Osteocyte (in vitro differentiated cells): ENCODE data around the gene SLC6A17. TPM values are rescaled to one million over a fixed set of nuclear protein-coding genes. Genes with fewer than 3 reads are reported as not detected.

Source experiments
- DNase-seq: peaks from one replicate; pipeline ENCODE4 v3.0.0; 2021; ENCODE audit warnings: mixed read lengths; ENCODE audit not compliant: unreplicated experiment; ENCODE audit errors: extremely low spot score
- H3K27ac Mint-ChIP-seq: one replicate; pipeline ENCODE4 v1.8.0; 2021; ENCODE audit warnings: mild to moderate bottlenecking, mixed read lengths; ENCODE audit not compliant: unreplicated experiment
- H3K27me3 Mint-ChIP-seq: one replicate; pipeline ENCODE4 v1.8.0; 2021; ENCODE audit warnings: mixed read lengths; ENCODE audit not compliant: unreplicated experiment
- H3K36me3 Mint-ChIP-seq: one replicate; pipeline ENCODE4 v1.8.0; 2021; ENCODE audit warnings: mixed read lengths; ENCODE audit not compliant: unreplicated experiment
- H3K4me1 Mint-ChIP-seq: one replicate; pipeline ENCODE4 v1.8.0; 2021; ENCODE audit warnings: mixed read lengths; ENCODE audit not compliant: unreplicated experiment
- H3K4me3 Mint-ChIP-seq: one replicate; pipeline ENCODE4 v1.8.0; 2021; ENCODE audit warnings: mild to moderate bottlenecking, moderate library complexity, mixed read lengths; ENCODE audit not compliant: unreplicated experiment
- H3K9me3 Mint-ChIP-seq: one replicate; pipeline ENCODE4 v1.8.0; 2021; ENCODE audit warnings: mixed read lengths; ENCODE audit not compliant: unreplicated experiment
- CTCF ChIP-seq: fragments of 200-600 bp; sonication (generic); IDR thresholded peaks from 2 replicates; pipeline ENCODE4 v1.5.0; 2021; ENCODE audit warnings: antibody characterized with exemption, mild to moderate bottlenecking, moderate library complexity
- total RNA-seq: library from RNA; stranded (reverse); gene quantifications from 2 replicates; pipeline ENCODE4 v1.2.1, GENCODE V29; 2021

The SLC6A17 gene
- total RNA-seq, 1 donor from 2014 or later: 1.6 TPM

GRCh38 chr1:110114784-110115183, 35.5 kb upstream of the SLC6A17 start:
- no peaks in the 10 kb centered on the region for H3K36me3 Mint-ChIP-seq
- H3K9me3 Mint-ChIP-seq: no peaks in the 10 kb centered on the region
- no peak for TF ChIP-seq CTCF
- no peak for DNase-seq
- no peak overlapping the region for H3K4me3 Mint-ChIP-seq
- H3K4me1 Mint-ChIP-seq: peaks cover 4% of the 10 kb centered on the region
- peaks cover 47% of the 10 kb centered on the region for H3K27me3 Mint-ChIP-seq
- no peak overlapping the region for H3K27ac Mint-ChIP-seq

GRCh38 chr1:110118636-110119396, 31.5 kb upstream of the SLC6A17 start:
- DNase-seq: no peak
- no peak overlapping the region for H3K27ac Mint-ChIP-seq
- H3K27me3 Mint-ChIP-seq: peaks cover 27% of the 10 kb centered on the region
- no peak for TF ChIP-seq CTCF
- no peaks in the 10 kb centered on the region for H3K36me3 Mint-ChIP-seq
- H3K4me1 Mint-ChIP-seq: peaks cover 1% of the 10 kb centered on the region
- H3K4me3 Mint-ChIP-seq: no peak overlapping the region
- peaks cover 5% of the 10 kb centered on the region for H3K9me3 Mint-ChIP-seq

- TF ChIP-seq CTCF: no peak
- Mint-ChIP-seq H3K4me1 (peaks cover 1% of the 10 kb centered on the region), H3K27ac (no peak overlapping the region), H3K4me3 (no peak overlapping the region), H3K27me3 (peaks cover 18% of the 10 kb centered on the region), H3K36me3 (no peaks in the 10 kb centered on the region), H3K9me3 (peaks cover 10% of the 10 kb centered on the region)
- no peak for DNase-seq
Measured at GRCh38 chr1:110119843-110120242, 30.5 kb upstream of the SLC6A17 start.

GRCh38 chr1:110120960-110121561, 29.2 kb upstream of the SLC6A17 start:
- peaks cover 1% of the 10 kb centered on the region for H3K4me1 Mint-ChIP-seq
- no peak overlapping the region for H3K4me3 Mint-ChIP-seq
- no peak for TF ChIP-seq CTCF
- no peak for DNase-seq
- H3K9me3 Mint-ChIP-seq: peaks cover 10% of the 10 kb centered on the region
- H3K27ac Mint-ChIP-seq: no peak overlapping the region
- no peaks in the 10 kb centered on the region for H3K36me3 Mint-ChIP-seq
- H3K27me3 Mint-ChIP-seq: peaks cover 9% of the 10 kb centered on the region

- no peak overlapping the region for H3K4me3 Mint-ChIP-seq
- H3K36me3 Mint-ChIP-seq: no peaks in the 10 kb centered on the region
- H3K4me1 Mint-ChIP-seq: peaks cover 1% of the 10 kb centered on the region
- H3K27me3 Mint-ChIP-seq: peaks cover 7% of the 10 kb centered on the region
- no peak for DNase-seq
- peaks cover 10% of the 10 kb centered on the region for H3K9me3 Mint-ChIP-seq
- no peak for TF ChIP-seq CTCF
- H3K27ac Mint-ChIP-seq: no peak overlapping the region
Measured at GRCh38 chr1:110123224-110123623, 27.1 kb upstream of the SLC6A17 start.
